ENCODE data around the gene NCAPH2. TPM values are rescaled to one million over a fixed set of nuclear protein-coding genes. Genes with fewer than 3 reads are reported as not detected.

The NCAPH2 gene
- total and polyA plus RNA-seq, 2 experiments from 2014 or later: 28.6 to 61.0 TPM

DNA sequence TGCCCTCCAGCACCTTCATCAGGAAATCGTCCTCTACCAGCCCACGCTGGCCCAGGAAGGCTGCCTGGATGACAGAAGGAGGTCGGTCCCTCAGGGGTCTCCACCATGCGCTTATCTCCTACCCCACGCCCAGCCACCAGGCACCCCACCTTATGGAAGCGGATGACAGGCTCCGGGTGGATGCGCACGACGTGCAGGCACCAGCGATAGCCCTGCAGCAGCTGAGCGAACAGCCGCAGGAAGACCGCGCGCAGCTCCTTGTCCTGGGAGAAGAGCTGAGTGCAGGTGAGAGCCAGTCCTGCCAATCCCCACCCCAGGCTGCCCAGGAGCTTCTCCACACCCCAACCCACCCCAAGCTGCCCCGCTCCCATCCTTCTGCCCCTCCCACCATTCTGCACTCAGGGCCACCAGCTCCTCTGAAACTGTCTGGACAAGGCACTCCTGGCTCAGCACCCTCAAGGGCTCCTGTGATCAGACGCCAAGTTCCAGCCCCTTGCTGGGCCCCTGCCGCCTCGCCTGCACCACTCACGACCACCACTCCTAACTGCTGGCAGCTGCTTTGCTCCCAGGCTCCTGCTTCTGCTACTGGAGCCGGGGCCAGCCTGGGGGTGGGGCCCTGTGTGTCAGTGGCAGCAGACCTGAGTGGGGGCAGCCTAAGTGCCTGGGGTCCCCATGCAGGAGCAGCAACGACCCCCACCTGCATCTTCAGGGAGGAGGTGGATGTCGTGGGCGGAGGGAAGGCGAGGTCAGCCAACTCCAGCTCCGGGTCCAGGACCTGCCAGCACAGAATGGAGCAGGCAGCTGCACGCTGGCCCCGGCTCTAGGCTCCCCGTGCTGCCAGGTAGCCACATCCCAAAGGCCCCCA is 42.7 kb upstream of the NCAPH2 start:
- H3K4me3 ChIP-seq: no peak overlapping the region
- TF ChIP-seq EZH2phosphoT487 (IDR thresholded peaks at IDR 0.05; ENCODE audit: insufficient read depth, low read depth) (no peak), EZH2 (IDR thresholded peaks at IDR 0.05; ENCODE audit: insufficient read depth, poor library complexity, severe bottlenecking) (no peak)
- no peaks in the 10 kb centered on the region for H3K9me2 ChIP-seq (ENCODE audit: insufficient read depth)
- H3K27ac ChIP-seq: no peak overlapping the region
- H4K20me1 ChIP-seq (ENCODE audit: insufficient read depth): no peaks in the 10 kb centered on the region
- no peaks in the 10 kb centered on the region for H3K27me3 ChIP-seq (replicated peaks; ENCODE audit: insufficient read depth)
- H3F3A ChIP-seq (ENCODE audit: insufficient read depth): no peaks in the 10 kb centered on the region
- H3K79me2 ChIP-seq (ENCODE audit: insufficient read depth): peaks cover 26% of the 10 kb centered on the region
- no peaks in the 10 kb centered on the region; the same call in 1 of the 2 replicates for H3K36me3 ChIP-seq (ENCODE audit: low read depth)
- H3K9me3 ChIP-seq (ENCODE audit: low read depth): no peaks in the 10 kb centered on the region
- in situ Hi-C loops (cut with MboI): no loop called here
- no peak overlapping the region for H3K9ac ChIP-seq
- WGBS, 2 experiments (ENCODE audit: low coverage in 1 of 2, low lambda C conversion rate in 2 of 2, missing lambda C conversion rate in 2 of 2): 92 to 95% methylated on average over 23 to 30 of the region's 30 CpGs
- no peak for DNase-seq
- no peak overlapping the region for H3K4me2 ChIP-seq (ENCODE audit: unreplicated experiment)
- peaks cover 8% of the 10 kb centered on the region; the same call in 1 of the 2 replicates for H3K4me1 ChIP-seq (ENCODE audit: insufficient read depth)
- H2AFZ ChIP-seq: no peak overlapping the region

DNA sequence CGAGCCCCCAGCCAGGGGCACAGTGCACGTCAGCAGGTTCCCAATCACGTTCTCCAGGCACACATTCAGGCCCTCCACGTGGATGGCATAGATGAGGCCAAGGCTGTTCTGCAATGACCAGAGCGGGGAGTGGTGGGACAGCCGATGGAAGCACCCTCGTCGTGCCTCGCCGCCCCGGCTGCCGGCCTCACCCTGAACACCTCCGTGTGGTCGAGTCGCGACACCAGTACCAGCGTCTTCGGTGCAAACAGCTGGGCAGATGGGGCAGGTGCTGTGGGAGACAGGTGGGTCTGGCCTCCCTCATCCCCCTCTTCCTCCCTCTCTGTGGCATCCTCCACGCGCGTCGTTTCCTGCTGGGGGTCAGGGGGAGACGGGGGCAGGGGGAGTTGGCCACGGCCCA is 40.7 kb upstream of the NCAPH2 start:
- no peak overlapping the region for H3K27ac ChIP-seq
- H3K9me2 ChIP-seq (ENCODE audit: insufficient read depth): no peaks in the 10 kb centered on the region
- H3K4me2 ChIP-seq (ENCODE audit: unreplicated experiment): no peak overlapping the region
- no peaks in the 10 kb centered on the region; the same call in 1 of the 2 replicates for H3K36me3 ChIP-seq (ENCODE audit: low read depth)
- H3F3A ChIP-seq (ENCODE audit: insufficient read depth): no peaks in the 10 kb centered on the region
- H3K9me3 ChIP-seq (ENCODE audit: low read depth): no peaks in the 10 kb centered on the region
- H3K4me3 ChIP-seq: no peak overlapping the region
- H3K27me3 ChIP-seq (replicated peaks; ENCODE audit: insufficient read depth): no peaks in the 10 kb centered on the region
- peaks cover 16% of the 10 kb centered on the region; the same call in 1 of the 2 replicates for H3K4me1 ChIP-seq (ENCODE audit: insufficient read depth)
- DNase-seq: no peak
- peaks cover 47% of the 10 kb centered on the region for H3K79me2 ChIP-seq (ENCODE audit: insufficient read depth)
- H4K20me1 ChIP-seq (ENCODE audit: insufficient read depth): no peaks in the 10 kb centered on the region; the same call in 1 of the 2 replicates
- no peak overlapping the region for H2AFZ ChIP-seq
- TF ChIP-seq EZH2 (IDR thresholded peaks at IDR 0.05; ENCODE audit: insufficient read depth, poor library complexity, severe bottlenecking): no peak
- TF ChIP-seq EZH2phosphoT487 (IDR thresholded peaks at IDR 0.05; ENCODE audit: insufficient read depth, low read depth): no peak
- in situ Hi-C loops (cut with MboI): no loop called here
- H3K9ac ChIP-seq: no peak overlapping the region
- 85 to 89% methylated on average over 21 to 24 of the region's 24 CpGs for WGBS, 2 experiments (ENCODE audit: low coverage in 1 of 2, low lambda C conversion rate in 2 of 2, missing lambda C conversion rate in 2 of 2)

DNA sequence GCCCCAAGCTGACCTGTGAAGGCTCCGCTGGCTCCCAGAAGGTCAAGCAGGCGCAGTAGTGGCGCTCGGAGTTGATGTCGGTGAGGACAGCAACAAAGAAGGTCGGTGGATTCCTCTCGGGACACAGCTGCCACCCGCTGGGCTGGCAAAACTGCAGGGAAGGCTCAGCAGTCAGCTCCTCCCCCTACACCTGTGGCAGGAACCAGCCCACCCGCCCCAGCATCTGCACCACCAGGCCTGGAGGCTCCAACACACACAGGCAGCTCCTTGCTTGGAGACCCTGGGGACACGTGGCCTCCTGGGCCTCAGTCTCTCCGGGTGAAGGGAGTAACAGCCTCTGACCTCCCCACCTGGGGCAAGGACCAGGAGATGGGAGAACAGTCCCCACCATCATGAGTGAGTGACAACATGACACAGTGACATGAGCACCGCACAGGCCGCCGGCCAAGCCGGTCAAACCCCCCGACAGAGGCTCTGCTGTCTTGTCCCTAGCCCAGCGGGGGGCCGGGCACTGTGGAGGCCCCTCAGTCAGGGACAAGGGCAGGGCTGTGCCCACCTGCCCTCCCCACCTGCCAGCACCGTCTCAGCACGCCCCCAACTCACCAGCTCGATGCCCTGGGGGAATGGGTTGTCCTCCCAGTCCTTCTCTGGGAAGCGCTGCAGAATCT is 40.1 kb upstream of the NCAPH2 start:
- DNase-seq: no peak
- Histone ChIP-seq H3K27ac (no peak overlapping the region), H3K9me2 (ENCODE audit: insufficient read depth) (no peaks in the 10 kb centered on the region), H3K36me3 (ENCODE audit: low read depth) (no peaks in the 10 kb centered on the region; the same call in 1 of the 2 replicates), H3K9ac (no peak overlapping the region), H3K4me3 (no peak overlapping the region), H3K9me3 (ENCODE audit: low read depth) (no peaks in the 10 kb centered on the region), H4K20me1 (ENCODE audit: insufficient read depth) (no peaks in the 10 kb centered on the region; the same call in 1 of the 2 replicates), H3K79me2 (ENCODE audit: insufficient read depth) (peaks cover 52% of the 10 kb centered on the region), H3F3A (ENCODE audit: insufficient read depth) (no peaks in the 10 kb centered on the region), H2AFZ (no peak overlapping the region), H3K4me2 (ENCODE audit: unreplicated experiment) (no peak overlapping the region), H3K4me1 (ENCODE audit: insufficient read depth) (peaks cover 19% of the 10 kb centered on the region; the same call in 1 of the 2 replicates), H3K27me3 (replicated peaks; ENCODE audit: insufficient read depth) (no peaks in the 10 kb centered on the region)
- TF ChIP-seq EZH2phosphoT487 (IDR thresholded peaks at IDR 0.05; ENCODE audit: insufficient read depth, low read depth) (no peak), EZH2 (IDR thresholded peaks at IDR 0.05; ENCODE audit: insufficient read depth, poor library complexity, severe bottlenecking) (no peak)
- 90 to 91% methylated on average over 18 to 22 of the region's 22 CpGs for WGBS, 2 experiments (ENCODE audit: low coverage in 1 of 2, low lambda C conversion rate in 2 of 2, missing lambda C conversion rate in 2 of 2)
- in situ Hi-C loops (cut with MboI): no loop called here

DNA sequence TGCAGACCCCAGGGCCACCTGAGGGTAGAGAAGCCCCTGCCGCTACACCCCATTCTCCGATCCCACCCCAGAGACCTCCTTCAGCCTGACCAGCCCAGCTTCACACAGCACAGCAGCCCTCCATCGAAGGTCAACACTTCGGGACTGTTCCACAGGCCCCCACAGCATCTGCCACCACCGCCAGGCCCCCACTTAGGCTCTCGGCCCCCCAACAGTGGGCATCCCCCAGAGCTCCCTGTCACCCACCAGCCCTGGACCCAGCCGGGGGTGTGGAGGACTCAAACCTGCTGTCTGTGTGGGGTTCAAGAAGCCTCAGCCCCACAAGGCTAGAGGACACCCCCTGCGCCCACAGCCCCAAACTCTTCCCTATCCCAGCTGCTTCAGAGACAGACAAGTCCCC is 39.4 kb upstream of the NCAPH2 start:
- H3K27ac ChIP-seq: no peak overlapping the region
- in situ Hi-C loops (cut with MboI): no loop called here
- TF ChIP-seq EZH2 (IDR thresholded peaks at IDR 0.05; ENCODE audit: insufficient read depth, poor library complexity, severe bottlenecking) (no peak), EZH2phosphoT487 (IDR thresholded peaks at IDR 0.05; ENCODE audit: insufficient read depth, low read depth) (no peak)
- H3K36me3 ChIP-seq (ENCODE audit: low read depth): no peaks in the 10 kb centered on the region; the same call in 1 of the 2 replicates
- peaks cover 59% of the 10 kb centered on the region for H3K79me2 ChIP-seq (ENCODE audit: insufficient read depth)
- 88 to 95% methylated on average over 8 of the region's 8 CpGs for WGBS, 2 experiments (ENCODE audit: low coverage in 1 of 2, low lambda C conversion rate in 2 of 2, missing lambda C conversion rate in 2 of 2)
- H3K9me2 ChIP-seq (ENCODE audit: insufficient read depth): no peaks in the 10 kb centered on the region
- H3K4me2 ChIP-seq (ENCODE audit: unreplicated experiment): no peak overlapping the region
- H2AFZ ChIP-seq: no peak overlapping the region
- H3K27me3 ChIP-seq (replicated peaks; ENCODE audit: insufficient read depth): no peaks in the 10 kb centered on the region
- DNase-seq: no peak
- H3K4me3 ChIP-seq: no peak overlapping the region
- no peak overlapping the region for H3K9ac ChIP-seq
- H3K9me3 ChIP-seq (ENCODE audit: low read depth): no peaks in the 10 kb centered on the region
- H4K20me1 ChIP-seq (ENCODE audit: insufficient read depth): no peaks in the 10 kb centered on the region; the same call in 1 of the 2 replicates
- peaks cover 26% of the 10 kb centered on the region for H3K4me1 ChIP-seq (ENCODE audit: insufficient read depth)
- no peaks in the 10 kb centered on the region for H3F3A ChIP-seq (ENCODE audit: insufficient read depth)

All from GM23248 (cell line).